ENCODE results near the gene GLS. TPM values are rescaled to one million over a fixed set of nuclear protein-coding genes. Genes with fewer than 3 reads are reported as not detected.
"Not testable (repeated sequence)": the region's sequence is repeated elsewhere in the genome, so short reads cannot be mapped to it uniquely, and the experiment has no call there.

Gene GLS
- total RNA-seq, 1 donor from 2014 or later: 88.9 TPM

GRCh38 chr2:190867832-190868231 is 12.8 kb upstream of the GLS start:
- Histone ChIP-seq H3K27ac (no peak overlapping the region), H3K4me1 (no peaks in the 10 kb centered on the region), H3K4me3 (no peak overlapping the region), H3K27me3 (no peaks in the 10 kb centered on the region), H3K36me3 (no peaks in the 10 kb centered on the region), H3K9me3 (no peaks in the 10 kb centered on the region)
- DNase-seq (ENCODE audit: extremely low spot score in 2 of 2): no peak
- intact Hi-C loops (cut with DNase I): no loop called here
- TF ChIP-seq POLR2AphosphoS5 (IDR thresholded peaks at IDR 0.05; ENCODE audit: insufficient read depth in 1 of 2, low read depth in 1 of 2) (no peak), CTCF (IDR thresholded peaks at IDR 0.05) (no peak)

GRCh38 chr2:190869721-190870120 is 10.9 kb upstream of the GLS start:
- no peak overlapping the region for H3K4me3 ChIP-seq
- no peaks in the 10 kb centered on the region for H3K36me3 ChIP-seq
- H3K9me3 ChIP-seq: no peaks in the 10 kb centered on the region
- H3K27ac ChIP-seq: no peak overlapping the region
- TF ChIP-seq POLR2AphosphoS5 (IDR thresholded peaks at IDR 0.05; ENCODE audit: insufficient read depth in 1 of 2, low read depth in 1 of 2): no peak
- no peak for TF ChIP-seq POLR2A (IDR thresholded peaks at IDR 0.05)
- TF ChIP-seq CTCF (IDR thresholded peaks at IDR 0.05): no peak
- intact Hi-C loops (cut with DNase I): no loop called here
- DNase-seq (ENCODE audit: extremely low spot score in 2 of 2): no peak
- H3K4me1 ChIP-seq: no peaks in the 10 kb centered on the region
- H3K27me3 ChIP-seq: no peaks in the 10 kb centered on the region

- H3K27me3 ChIP-seq; H3K27ac ChIP-seq; H3K9me3 ChIP-seq; H3K36me3 ChIP-seq; H3K4me1 ChIP-seq; intact Hi-C loops (cut with DNase I); H3K4me3 ChIP-seq; DNase-seq (ENCODE audit: extremely low spot score in 2 of 2): not testable (repeated sequence)
Observed at GRCh38 chr2:190873451-190873850, 7.2 kb upstream of the GLS start.

- Histone ChIP-seq H3K9me3 (no peaks in the 10 kb centered on the region), H3K36me3 (no peaks in the 10 kb centered on the region), H3K27me3 (no peaks in the 10 kb centered on the region), H3K27ac (no peak overlapping the region), H3K4me1 (no peaks in the 10 kb centered on the region), H3K4me3 (no peak overlapping the region)
- DNase-seq (ENCODE audit: extremely low spot score in 2 of 2): no peak
- TF ChIP-seq POLR2AphosphoS5 (IDR thresholded peaks at IDR 0.05; ENCODE audit: insufficient read depth in 1 of 2, low read depth in 1 of 2): no peak
- no peak for TF ChIP-seq CTCF (IDR thresholded peaks at IDR 0.05)
- TF ChIP-seq POLR2A (IDR thresholded peaks at IDR 0.05): no peak
- intact Hi-C loops (cut with DNase I): no loop called here
Observed at GRCh38 chr2:190875891-190876290, 4.7 kb upstream of the GLS start.

- no peak overlapping the region for H3K4me3 ChIP-seq
- no peaks in the 10 kb centered on the region for H3K36me3 ChIP-seq
- DNase-seq (ENCODE audit: extremely low spot score in 2 of 2): no peak
- H3K4me1 ChIP-seq: no peaks in the 10 kb centered on the region
- no peak overlapping the region for H3K27ac ChIP-seq
- no peaks in the 10 kb centered on the region for H3K9me3 ChIP-seq
- TF ChIP-seq CTCF (IDR thresholded peaks at IDR 0.05) (no peak), POLR2A (IDR thresholded peaks at IDR 0.05) (no peak), POLR2AphosphoS5 (IDR thresholded peaks at IDR 0.05; ENCODE audit: insufficient read depth in 1 of 2, low read depth in 1 of 2) (no peak)
- intact Hi-C loops (cut with DNase I): no loop called here
- no peaks in the 10 kb centered on the region for H3K27me3 ChIP-seq
Observed at GRCh38 chr2:190876631-190877030, 4.0 kb upstream of the GLS start.

GRCh38 chr2:190877436-190877835 is 3.2 kb upstream of the GLS start:
- no peaks in the 10 kb centered on the region for H3K36me3 ChIP-seq
- H3K4me1 ChIP-seq: peaks cover 2% of the 10 kb centered on the region
- intact Hi-C loops (cut with DNase I): no loop called here
- DNase-seq (ENCODE audit: extremely low spot score in 2 of 2): no peak
- no peak overlapping the region for H3K27ac ChIP-seq
- no peak overlapping the region for H3K4me3 ChIP-seq
- no peaks in the 10 kb centered on the region for H3K9me3 ChIP-seq
- H3K27me3 ChIP-seq: no peaks in the 10 kb centered on the region
- TF ChIP-seq POLR2A (IDR thresholded peaks at IDR 0.05) (no peak), CTCF (IDR thresholded peaks at IDR 0.05) (no peak), POLR2AphosphoS5 (IDR thresholded peaks at IDR 0.05; ENCODE audit: insufficient read depth in 1 of 2, low read depth in 1 of 2) (no peak)

Data from vagina (tissue), 2 donors.